OCI-LY7 (cell line): ENCODE measurements around the gene PLAAT2. TPM values are rescaled to one million over a fixed set of nuclear protein-coding genes. Genes with fewer than 3 reads are reported as not detected.
"Not testable (repeated sequence)": the region's sequence is repeated elsewhere in the genome, so short reads cannot be mapped to it uniquely, and the experiment has no call there.

Source experiments
- BruUV-seq: library from RNA; stranded (reverse); fragments of 400-500 nt; replicated peaks from 2 replicates; lab custom pipeline; 2021; lab: Mats Ljungman, UMichigan
- CTCF ChIA-PET: fragments of 300-600 bp; sonication (Branson Sonifier 250); formaldehyde crosslinking; loops from one replicate; lab custom pipeline; 2022; ENCODE audit warnings: antibody characterized with exemption; ENCODE audit not compliant: unreplicated experiment; lab: Charles Lee
- POLR2A ChIA-PET: fragments of 300-600 bp; sonication (Branson Sonifier 250); formaldehyde crosslinking; loops from one replicate; lab custom pipeline; 2022; ENCODE audit warnings: antibody characterized with exemption; lab: Charles Lee
- DNase-seq: peaks from one replicate; pipeline ENCODE4 v3.0.0-alpha.2; 2015; ENCODE audit warnings: low spot score
- H2AFZ ChIP-seq: fragments of 200-600 bp; sonication (generic), shearing (Covaris generic); 2 replicates; pipeline ENCODE4 v1.6.1; 2014; ENCODE audit warnings: mild to moderate bottlenecking, antibody characterized with exemption, low read length, moderate library complexity
- H3K27ac ChIP-seq: fragments of 200-600 bp; sonication (generic); 2 replicates; pipeline ENCODE4 v1.5.1; 2014; ENCODE audit warnings: mixed run types, low read depth, mild to moderate bottlenecking, moderate library complexity, low read length, inconsistent platforms; ENCODE audit not compliant: poor library complexity, severe bottlenecking
- H3K36me3 ChIP-seq: fragments of 200-600 bp; sonication (generic); 2 replicates; pipeline ENCODE4 v1.6.1; 2014; ENCODE audit warnings: mild to moderate bottlenecking, antibody characterized with exemption, low read length, moderate library complexity, mixed read lengths; ENCODE audit not compliant: insufficient read depth
- H3K4me1 ChIP-seq: fragments of 200-600 bp; sonication (generic); 2 replicates; pipeline ENCODE4 v1.5.1; 2014; ENCODE audit warnings: mild to moderate bottlenecking, low read length; ENCODE audit not compliant: insufficient read depth, poor library complexity, severe bottlenecking
- H3K4me2 ChIP-seq: fragments of 200-600 bp; sonication (generic); 2 replicates; pipeline ENCODE4 v1.6.1; 2014; ENCODE audit warnings: mild to moderate bottlenecking, low read length
- H3K4me3 ChIP-seq: fragments of 200-600 bp; sonication (generic); 2 replicates; pipeline ENCODE4 v1.5.1; 2014; ENCODE audit warnings: mild to moderate bottlenecking, low read depth, low read length; ENCODE audit not compliant: poor library complexity, severe bottlenecking
- H3K79me2 ChIP-seq: fragments of 200-600 bp; sonication (generic); 2 replicates; pipeline ENCODE4 v1.6.1; 2016; ENCODE audit warnings: low read depth, mild to moderate bottlenecking, low read length, moderate library complexity, mixed read lengths; ENCODE audit not compliant: insufficient read depth
- H3K9me2 ChIP-seq: fragments of 200-600 bp; sonication (generic); 2 replicates; pipeline ENCODE4 v1.6.1; 2016; ENCODE audit warnings: mild to moderate bottlenecking, low read length, mixed read lengths; ENCODE audit not compliant: insufficient read depth
- H3K9me3 ChIP-seq: fragments of 200-600 bp; sonication (generic); 2 replicates; pipeline ENCODE4 v1.6.1; 2014; ENCODE audit warnings: mild to moderate bottlenecking, mixed run types, low read length, mixed read lengths
- H4K20me1 ChIP-seq: fragments of 200-600 bp; sonication (generic); 2 replicates; pipeline ENCODE4 v1.6.1; 2014; ENCODE audit warnings: mild to moderate bottlenecking, antibody characterized with exemption, low read length, moderate library complexity, mixed read lengths; ENCODE audit not compliant: insufficient read depth
- CTCF ChIP-seq: fragments of 200-600 bp; sonication (generic); conservative IDR thresholded peaks from 2 replicates; pipeline ENCODE4 v1.5.1; 2014; ENCODE audit warnings: mild to moderate bottlenecking, antibody characterized with exemption, low read length, moderate library complexity, mixed read lengths
- EZH2phosphoT487 ChIP-seq: fragments of 200-600 bp; sonication (generic); IDR thresholded peaks from 2 replicates; pipeline ENCODE4 v1.6.1; 2018; ENCODE audit warnings: low read depth, borderline replicate concordance, mild to moderate bottlenecking, mixed run types, antibody characterized with exemption, low read length, moderate library complexity, mixed read lengths
- intact Hi-C: fragments of 100-400 bp; cut with micrococcal nuclease; formaldehyde crosslinking; loops from one replicate; pipeline ENCODE4 v1.10.0; 2022; ENCODE audit not compliant: unreplicated experiment
- total RNA-seq, 2 experiments: library from RNA; depleted of rRNA in 1 of 2; stranded (reverse); fragments of >200 nt in 1 of 2; shearing (Covaris generic) in 1 of 2; gene quantifications; 2 replicates each; pipeline ENCODE4 v1.2.3, GENCODE V29; 2014 to 2022

Gene PLAAT2
- total RNA-seq, 2 experiments from 2014 or later: not detected

GRCh38 chr11:63530021-63530420 lies 33.2 kb downstream of the PLAAT2 start:
- H3K4me3 ChIP-seq: no peak overlapping the region
- DNase-seq: no peak
- TF ChIP-seq CTCF (no peak), EZH2phosphoT487 (no peak)
- CTCF ChIA-PET: no interaction called here
- no peaks in the 10 kb centered on the region for H3K9me2 ChIP-seq
- POLR2A ChIA-PET: interaction anchor here (0.7 kb wide), 1 partner anchor 72 kb away, joined by 3 read pairs; no protein-coding TSS in a partner anchor
- H3K36me3 ChIP-seq: no peaks in the 10 kb centered on the region
- no peaks in the 10 kb centered on the region for H3K79me2 ChIP-seq
- no peak overlapping the region for H3K4me2 ChIP-seq
- H3K27ac ChIP-seq: no peak overlapping the region
- H4K20me1 ChIP-seq: no peaks in the 10 kb centered on the region
- peaks cover 6% of the 10 kb centered on the region for H3K4me1 ChIP-seq
- intact Hi-C loops: no loop called here
- no peak overlapping the region for H2AFZ ChIP-seq
- H3K9me3 ChIP-seq: no peaks in the 10 kb centered on the region
- no TSS peak for BruUV-seq

DNA sequence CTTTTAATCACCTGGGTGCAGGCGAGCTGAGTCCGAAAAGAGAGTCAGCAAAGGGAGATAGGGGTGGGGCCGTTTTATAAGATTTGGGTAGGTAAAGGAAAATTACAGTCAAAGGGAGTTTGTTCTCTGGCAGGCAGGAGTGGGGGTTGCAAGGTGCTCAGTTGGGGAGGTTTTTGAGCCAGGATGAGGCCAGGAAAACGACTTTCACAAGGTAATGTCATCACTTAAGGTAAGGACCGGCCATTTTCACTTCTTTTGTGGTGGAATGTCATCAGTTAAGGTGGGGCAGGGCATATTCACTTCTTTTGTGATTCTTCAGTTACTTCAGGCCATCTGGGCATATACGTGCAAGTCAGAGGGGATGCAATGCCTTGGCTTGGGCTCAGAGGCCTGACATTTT lies 33.8 kb downstream of the PLAAT2 start:
- intact Hi-C loops, DNase-seq, H3K79me2 ChIP-seq, H3K4me3 ChIP-seq, H4K20me1 ChIP-seq, CTCF ChIA-PET, H3K9me3 ChIP-seq, H3K4me1 ChIP-seq, H2AFZ ChIP-seq, BruUV-seq, H3K36me3 ChIP-seq, H3K9me2 ChIP-seq, H3K4me2 ChIP-seq, H3K27ac ChIP-seq: not testable (repeated sequence)
- POLR2A ChIA-PET: interaction anchor here (0.7 kb wide), 1 partner anchor 71 kb away, joined by 3 read pairs; no protein-coding TSS in a partner anchor

- H3K36me3 ChIP-seq, H3K9me3 ChIP-seq, H2AFZ ChIP-seq, POLR2A ChIA-PET, H3K4me3 ChIP-seq, BruUV-seq, H3K4me1 ChIP-seq, H3K79me2 ChIP-seq, intact Hi-C loops, DNase-seq, H3K4me2 ChIP-seq, H3K9me2 ChIP-seq, H4K20me1 ChIP-seq, CTCF ChIA-PET, H3K27ac ChIP-seq: not testable (repeated sequence)
Measured at GRCh38 chr11:63528729-63529278, 34.4 kb downstream of the PLAAT2 start.

GRCh38 chr11:63528156-63528555 lies 35.0 kb downstream of the PLAAT2 start:
- intact Hi-C loops, BruUV-seq, DNase-seq, H3K4me2 ChIP-seq, H3K79me2 ChIP-seq, H3K27ac ChIP-seq, H3K9me3 ChIP-seq, CTCF ChIA-PET, H4K20me1 ChIP-seq, H3K4me3 ChIP-seq, POLR2A ChIA-PET, H3K4me1 ChIP-seq, H3K36me3 ChIP-seq, H3K9me2 ChIP-seq, H2AFZ ChIP-seq: not testable (repeated sequence)
